Raji (cell line): ENCODE data around the gene FKRP.

ENCODE experiments used
- POLR2A ChIP-seq: IDR thresholded peaks from 2 replicates; pipeline ENCODE4 v1.6.1; 2011; ENCODE audit warnings: low read depth, low read length, control low read depth; ENCODE audit not compliant: insufficient read depth

The FKRP gene

GRCh38 chr19:46785980-46786235, 40.1 kb downstream of the FKRP start:
- TF ChIP-seq POLR2A = peak; percentile 37; the same call in 1 of the 2 replicates

- TF ChIP-seq POLR2A = peak; percentile 35
Measured at GRCh38 chr19:46786236-46787039, 40.6 kb downstream of the FKRP start.

GRCh38 chr19:46787040-46787330, 41.1 kb downstream of the FKRP start:
- TF ChIP-seq POLR2A = no peak; the same call in 1 of the 2 replicates

- 0 out of 2 replicates have a peak, but pooled peaks have one; percentile 42 for TF ChIP-seq POLR2A
Measured at GRCh38 chr19:46787331-46788261, 41.7 kb downstream of the FKRP start.

GRCh38 chr19:46788262-46788967, 42.6 kb downstream of the FKRP start, which contains the start of gene SLC1A5:
TSS of gene SLC1A5 (minus strand) at chr19:46788594. CDS start at chr19:46787965, 629 bp downstream.
- peak; percentile 100 for TF ChIP-seq POLR2A

GRCh38 chr19:46788968-46789338, 43.1 kb downstream of the FKRP start:
- no peak for TF ChIP-seq POLR2A

- no peak for TF ChIP-seq POLR2A
Measured at GRCh38 chr19:46789371-46789770, 43.5 kb downstream of the FKRP start.

- no peak for TF ChIP-seq POLR2A
Measured at GRCh38 chr19:46791944-46792343, 46.1 kb downstream of the FKRP start.

- TF ChIP-seq POLR2A = no peak
Measured at GRCh38 chr19:46797881-46798280, 52.0 kb downstream of the FKRP start.

- no peak for TF ChIP-seq POLR2A
Measured at GRCh38 chr19:46798713-46799112, 52.9 kb downstream of the FKRP start.

- no peak for TF ChIP-seq POLR2A
Measured at GRCh38 chr19:46802152-46802551, 56.3 kb downstream of the FKRP start.

GRCh38 chr19:46803555-46803954, 57.7 kb downstream of the FKRP start:
- TF ChIP-seq POLR2A = no peak

GRCh38 chr19:46806656-46807055, 60.8 kb downstream of the FKRP start:
- no peak for TF ChIP-seq POLR2A
